ENCODE data around the gene FGF13.

Gene FGF13

GRCh38 chrX:138711399-138712347, at the start of gene FGF13:
FGF13 (minus strand) TSS chrX:138711717; CDS start chrX:138711003, 714 bp downstream.
- no peak for DNase-seq

- no peak for DNase-seq
Measured at GRCh38 chrX:138759217-138759943, 47.9 kb upstream of the FGF13 start.

GRCh38 chrX:138756234-138756633, 44.7 kb upstream of the FGF13 start:
- DNase-seq = no peak

- DNase-seq = no peak
Measured at GRCh38 chrX:138754861-138755260, 43.3 kb upstream of the FGF13 start.

DNA sequence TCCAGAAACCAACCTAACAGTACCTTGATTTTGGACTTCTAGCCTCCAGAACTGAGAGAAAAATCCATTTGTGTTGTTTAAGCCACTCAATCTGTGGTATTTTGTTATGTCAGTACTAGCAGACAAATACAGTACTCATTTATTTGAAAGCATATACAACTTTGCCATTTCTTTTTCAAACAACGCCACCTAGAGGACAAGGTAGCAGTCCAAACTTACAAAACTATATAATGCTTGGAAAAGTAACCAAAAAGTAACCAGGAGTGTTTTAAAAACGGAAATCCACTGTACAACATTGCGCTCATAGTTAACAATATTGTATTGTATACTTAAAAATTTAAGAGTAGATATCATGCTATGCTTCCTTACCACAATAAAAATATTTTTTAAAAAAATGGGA, 37.0 kb upstream of the FGF13 start:
- no peak for DNase-seq

DNA sequence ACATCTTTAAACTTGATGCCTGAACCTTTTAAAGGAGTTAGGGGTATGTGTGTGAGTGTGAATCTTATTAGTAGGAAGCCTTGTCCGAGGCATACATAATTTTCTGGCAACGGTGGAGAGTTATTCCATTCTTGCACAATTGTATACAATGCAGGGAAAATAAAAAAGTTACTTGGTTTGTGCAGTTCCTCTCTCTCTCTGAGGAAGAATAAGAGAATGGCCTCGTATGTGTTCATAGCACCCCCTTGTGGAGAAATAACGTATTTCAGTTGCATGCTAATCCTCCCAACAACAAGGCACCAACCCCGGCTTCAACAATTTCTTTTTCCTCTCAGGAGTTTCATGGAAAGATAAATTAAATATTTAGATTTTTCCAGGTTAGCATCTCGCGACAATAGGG, 33.7 kb upstream of the FGF13 start:
- DNase-seq = peak; percentile 0

GRCh38 chrX:138742217-138742616, 30.7 kb upstream of the FGF13 start:
- no peak for DNase-seq

- DNase-seq = no peak
Measured at GRCh38 chrX:138740341-138740740, 28.8 kb upstream of the FGF13 start.

GRCh38 chrX:138723301-138723700, 11.8 kb upstream of the FGF13 start:
- DNase-seq = no peak

GRCh38 chrX:138719396-138719795, 7.9 kb upstream of the FGF13 start:
- no peak for DNase-seq

DNA sequence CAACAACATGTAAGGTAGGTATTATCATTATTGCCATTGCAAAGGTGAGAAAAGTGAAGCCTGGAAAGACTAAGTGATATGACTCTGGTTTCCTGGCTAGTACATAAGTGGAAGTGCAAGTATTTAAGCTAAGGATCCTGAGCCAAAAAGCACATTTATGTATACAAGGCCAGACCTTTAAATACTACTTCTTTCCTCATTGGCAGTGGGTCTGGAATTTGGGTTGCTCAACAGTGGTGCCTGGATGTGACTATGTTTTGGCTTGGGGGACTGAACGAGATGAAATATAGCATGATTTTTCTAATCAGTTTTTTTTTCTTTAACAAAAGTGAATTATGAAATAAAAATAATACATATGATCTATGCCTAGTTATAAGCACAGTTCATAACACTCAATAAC, 7.4 kb upstream of the FGF13 start:
- no peak for DNase-seq

DNA sequence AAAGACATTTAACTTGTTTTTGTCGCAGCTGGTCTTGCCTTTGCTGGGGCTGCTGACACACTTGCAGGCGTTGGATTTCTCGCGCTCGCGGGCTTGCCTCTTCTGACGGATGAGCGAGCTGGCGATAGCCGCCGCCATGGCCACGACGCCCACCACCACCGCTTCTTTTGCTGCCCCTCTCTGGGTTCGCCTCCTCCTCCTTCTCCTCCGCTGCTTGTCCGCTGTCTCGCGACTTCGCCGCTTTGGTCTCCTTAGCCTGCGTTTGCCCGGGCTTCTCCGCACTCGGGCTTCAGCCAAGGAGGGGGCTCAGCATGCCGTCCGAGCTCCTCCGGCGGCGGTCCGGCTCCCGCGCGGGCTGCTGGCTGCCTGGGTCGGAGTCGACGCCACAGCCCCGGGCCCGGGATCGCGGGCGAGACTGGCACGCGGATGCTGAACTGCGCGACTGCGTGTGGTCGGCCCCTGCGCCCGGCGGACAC, 613 bp downstream of the FGF13 start:
- no peak for DNase-seq

DNA sequence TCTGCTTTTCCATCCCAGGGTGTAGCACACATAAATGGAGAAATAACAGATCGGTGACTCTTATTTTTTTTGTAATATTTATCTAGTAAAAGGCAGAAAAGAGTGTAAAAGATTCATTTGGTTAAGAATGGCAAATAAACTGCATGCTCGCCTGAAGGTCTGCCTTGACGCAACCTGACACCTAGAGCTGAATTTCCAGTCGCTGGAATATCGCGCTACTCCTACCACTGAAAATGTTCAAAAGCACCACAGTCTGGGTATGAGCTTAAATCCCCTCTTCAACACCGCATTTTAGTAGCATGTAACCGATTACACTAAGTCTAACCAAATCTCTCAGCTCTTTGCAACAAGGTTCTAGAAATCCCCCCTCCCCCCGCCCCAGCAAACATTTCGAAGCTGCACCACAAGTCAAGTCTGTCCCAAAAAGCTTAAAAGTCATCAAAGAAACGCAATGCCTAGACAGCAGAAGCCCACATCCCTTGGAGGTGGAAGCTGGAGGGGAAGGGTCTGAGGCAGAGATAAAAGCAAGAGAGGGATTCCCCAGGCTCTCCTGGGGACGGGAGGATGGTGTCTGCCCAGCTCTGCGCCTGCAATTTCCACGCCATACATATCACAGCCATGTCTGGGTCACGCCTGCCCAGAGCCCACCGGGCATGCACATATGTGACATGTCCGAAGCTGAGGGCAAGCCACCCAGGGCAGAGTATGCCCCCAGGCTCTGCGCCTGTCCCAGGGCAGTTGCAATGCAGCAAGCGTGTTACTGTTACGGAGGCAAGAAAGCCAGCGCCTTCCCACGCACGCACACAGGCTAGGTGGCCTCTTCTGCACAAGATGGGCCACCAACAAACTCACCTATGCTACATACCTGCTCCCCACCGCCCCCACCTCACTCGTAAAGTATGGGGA, 1.4 kb downstream of the FGF13 start:
- no peak for DNase-seq

DNA sequence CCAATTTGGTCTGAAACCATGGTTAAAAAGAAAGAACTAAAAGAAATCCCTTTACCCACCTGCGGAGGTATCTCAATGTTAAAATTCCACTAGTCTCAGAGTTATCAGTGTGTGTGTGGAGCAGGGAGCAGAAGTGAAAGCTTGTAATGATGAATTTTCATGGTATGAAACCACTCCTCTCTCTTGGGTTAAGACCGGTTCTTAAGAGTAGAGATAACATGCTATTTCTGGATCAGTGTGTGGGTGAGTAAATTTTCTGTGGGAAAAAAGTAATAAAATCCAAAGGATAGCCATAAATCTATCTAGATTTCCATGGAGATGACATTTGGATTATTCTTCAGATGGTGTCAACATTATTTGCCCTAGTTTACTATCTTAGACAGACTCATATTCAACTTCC, 3.2 kb downstream of the FGF13 start:
- no peak for DNase-seq

DNA sequence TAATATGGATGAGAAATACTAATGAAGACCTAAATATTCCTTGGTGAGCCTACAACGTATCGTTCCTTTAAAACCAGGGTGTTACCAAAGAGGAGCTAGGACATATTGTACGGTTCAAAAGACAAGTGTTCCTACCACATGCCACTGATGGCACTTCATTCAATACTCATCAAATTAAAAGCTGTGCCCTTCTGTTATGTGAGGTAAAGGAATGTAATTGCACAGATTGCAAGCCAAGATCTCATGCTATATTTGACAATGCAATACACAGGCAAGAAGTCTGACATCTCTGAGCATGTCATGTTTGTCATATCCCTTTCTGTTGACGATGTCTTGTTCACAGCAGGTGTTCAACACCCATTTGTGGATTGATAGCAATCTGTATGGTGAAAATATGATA, 6.9 kb downstream of the FGF13 start:
- no peak for DNase-seq

DNA sequence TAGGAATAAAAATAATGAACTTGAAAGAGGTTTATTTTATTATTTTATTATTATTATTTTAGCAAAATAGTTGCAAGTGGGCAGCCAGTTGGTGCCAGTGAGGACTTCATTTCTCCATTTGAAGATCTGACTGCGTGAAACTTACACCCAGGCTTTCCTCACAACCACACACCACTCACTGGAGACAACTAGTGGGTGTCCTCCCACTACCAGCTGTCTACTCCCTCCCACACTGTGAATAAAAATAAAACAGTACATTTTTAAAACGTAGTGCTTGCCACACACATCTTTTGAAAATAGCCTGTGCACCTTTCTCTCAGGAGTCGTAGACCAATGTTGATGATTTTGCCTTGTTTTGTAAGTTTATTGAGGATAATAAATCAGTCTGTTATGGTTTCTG, 7.4 kb downstream of the FGF13 start:
- no peak for DNase-seq

- DNase-seq = no peak
Measured at GRCh38 chrX:138692591-138692990, 18.9 kb downstream of the FGF13 start.

DNA sequence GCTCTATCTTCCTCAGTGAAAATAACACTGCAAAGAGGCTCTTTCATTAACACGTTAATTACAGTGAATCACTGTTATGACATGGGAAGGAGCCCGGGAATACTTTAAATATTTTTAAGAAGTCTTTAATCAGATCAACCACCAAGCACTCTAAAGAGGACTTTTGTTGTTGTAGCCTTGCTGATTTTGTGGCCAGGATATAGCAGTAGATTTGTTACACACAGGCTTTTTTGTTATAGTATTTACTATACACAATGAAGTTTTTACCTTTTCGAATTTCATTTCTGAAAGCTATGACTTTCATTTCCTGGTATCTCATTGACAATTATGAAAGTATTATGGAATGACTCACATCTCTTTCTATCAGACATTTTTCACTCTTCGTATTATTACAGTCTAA, 20.3 kb downstream of the FGF13 start:
- DNase-seq = no peak

DNA sequence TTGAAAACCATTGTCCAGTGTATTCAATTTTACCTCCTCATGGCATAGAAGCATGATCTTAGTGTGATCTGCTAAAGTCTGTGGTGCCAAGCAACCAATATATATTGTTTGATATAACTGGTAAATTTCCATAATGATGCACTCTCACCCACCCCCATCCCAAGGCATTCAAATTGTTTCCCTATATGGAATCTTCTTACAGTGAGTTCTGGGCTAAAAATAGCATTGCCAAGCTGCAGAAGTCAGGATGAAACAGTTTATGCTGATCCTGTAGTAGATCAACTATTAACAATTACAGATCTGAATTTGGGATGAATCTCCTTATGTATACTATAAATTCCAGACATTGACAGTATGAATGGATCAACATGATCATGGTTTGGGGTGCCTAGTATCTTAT, 20.9 kb downstream of the FGF13 start:
- no peak for DNase-seq

- DNase-seq = no peak
Measured at GRCh38 chrX:138683600-138683999, 27.9 kb downstream of the FGF13 start.

GRCh38 chrX:138669693-138670092, 41.8 kb downstream of the FGF13 start:
- no peak for DNase-seq

DNA sequence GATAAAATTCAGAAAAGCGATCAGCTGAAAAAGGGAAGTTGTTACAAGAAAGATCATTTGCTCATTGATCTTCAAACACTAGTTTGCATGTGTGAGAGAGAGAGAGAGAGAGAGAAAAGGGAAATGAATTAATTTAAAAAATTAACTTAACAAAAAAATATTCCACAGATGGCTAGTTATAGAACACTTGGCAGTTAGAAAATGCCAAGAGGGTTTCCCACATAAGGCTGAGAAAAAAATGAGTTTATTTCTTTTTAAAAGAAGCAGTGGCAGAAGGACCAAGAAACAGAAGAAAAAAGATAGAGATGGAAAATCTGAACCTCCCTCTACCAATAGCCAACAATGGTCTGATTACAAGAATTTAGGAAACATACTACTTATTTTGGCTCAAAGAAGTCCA, 47.1 kb downstream of the FGF13 start:
- DNase-seq = no peak

- no peak for DNase-seq
Measured at GRCh38 chrX:138664016-138664415, 47.5 kb downstream of the FGF13 start.

All from NCI-H2029 (cell line).